ENCODE results near the gene ALG12.

The ALG12 gene

DNA sequence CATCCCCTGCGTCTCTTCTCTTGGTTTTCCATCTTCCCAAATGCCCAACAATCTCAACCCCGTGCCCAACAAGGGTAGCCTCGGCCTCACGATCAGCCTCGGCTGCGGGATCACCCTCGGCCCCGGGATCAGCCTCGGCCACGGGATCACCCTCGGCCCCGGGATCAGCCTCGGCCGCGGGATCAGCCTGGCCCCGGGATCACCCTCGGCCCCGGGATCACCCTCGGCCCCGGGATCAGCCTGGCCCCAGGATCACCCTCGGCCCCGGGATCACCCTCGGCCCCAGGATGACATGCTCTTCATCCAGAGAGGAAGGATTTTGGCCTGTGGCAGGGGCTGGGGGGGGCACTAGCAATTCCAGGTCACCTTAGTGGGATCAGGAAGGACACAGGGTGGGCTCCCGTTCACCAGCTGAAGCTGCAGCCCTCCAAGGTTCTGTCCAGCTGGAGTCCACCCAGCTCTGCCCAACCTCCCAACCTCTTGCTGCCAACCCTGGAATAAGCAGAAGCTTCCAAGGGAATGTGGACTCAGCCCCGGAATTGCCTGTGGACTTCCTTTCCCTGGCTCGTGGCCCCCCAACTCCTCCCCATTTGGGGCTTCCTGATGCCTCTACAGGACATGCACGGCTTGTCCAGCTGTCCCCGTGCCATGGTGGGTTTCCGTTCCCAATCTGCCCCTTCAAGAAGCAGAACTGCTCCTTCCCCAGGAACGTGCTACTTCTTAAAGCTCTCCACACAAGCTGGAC lies 6.2 kb downstream of the ALG12 start:
- no peak for DNase-seq (ENCODE audit: low read depth)

DNA sequence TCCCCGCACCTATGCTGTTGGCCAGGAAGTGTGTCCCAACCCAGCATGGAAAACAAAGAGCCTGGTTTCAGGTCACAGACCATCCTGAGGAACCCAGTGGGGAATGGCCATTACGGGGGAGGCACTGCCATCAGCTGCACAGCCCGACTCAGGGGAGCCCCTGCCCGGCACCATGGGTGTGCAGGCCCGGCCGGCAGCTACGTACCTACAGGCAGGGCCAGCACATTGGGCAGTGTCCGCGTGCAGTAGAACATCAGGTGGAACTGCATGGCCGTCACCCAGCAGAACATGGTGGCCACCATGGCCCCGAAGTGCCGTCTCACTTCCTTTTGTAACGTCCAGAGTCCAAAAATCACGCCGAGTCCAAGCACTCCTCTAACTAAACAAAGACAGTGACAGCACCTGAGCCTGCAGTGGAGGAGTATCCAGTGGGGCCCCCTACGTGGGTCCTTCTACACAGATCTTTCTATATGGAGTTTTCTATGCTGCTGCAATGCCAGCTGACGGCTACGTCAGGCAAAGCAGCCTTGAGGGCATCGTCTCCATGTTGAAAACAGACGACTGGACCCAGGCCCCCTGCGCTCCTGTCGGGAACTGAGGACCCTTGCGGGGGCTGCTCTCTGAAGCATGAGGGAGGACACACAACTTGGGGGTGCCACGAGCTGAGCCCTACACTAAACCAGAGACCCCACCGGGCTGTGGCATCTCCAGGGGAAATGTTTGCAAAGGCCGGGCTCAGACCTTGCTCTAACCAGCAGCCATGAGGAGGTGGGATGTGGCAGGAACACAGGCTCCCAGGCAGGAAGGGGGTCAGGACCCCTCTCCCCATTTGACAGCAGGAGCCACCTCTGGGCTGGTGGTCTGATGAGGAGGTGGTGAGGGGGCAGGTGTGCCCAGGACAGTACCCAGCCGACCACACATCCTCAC lies 7.7 kb downstream of the ALG12 start:
- no peak for DNase-seq (ENCODE audit: low read depth)

GRCh38 chr22:49909476-49910205 lies 8.6 kb downstream of the ALG12 start:
- DNase-seq (ENCODE audit: low read depth) = no peak

GRCh38 chr22:49907807-49908206 lies 10.4 kb downstream of the ALG12 start:
- no peak for DNase-seq (ENCODE audit: low read depth)

GRCh38 chr22:49906799-49907290 lies 11.4 kb downstream of the ALG12 start:
- DNase-seq (ENCODE audit: low read depth) = no peak

DNA sequence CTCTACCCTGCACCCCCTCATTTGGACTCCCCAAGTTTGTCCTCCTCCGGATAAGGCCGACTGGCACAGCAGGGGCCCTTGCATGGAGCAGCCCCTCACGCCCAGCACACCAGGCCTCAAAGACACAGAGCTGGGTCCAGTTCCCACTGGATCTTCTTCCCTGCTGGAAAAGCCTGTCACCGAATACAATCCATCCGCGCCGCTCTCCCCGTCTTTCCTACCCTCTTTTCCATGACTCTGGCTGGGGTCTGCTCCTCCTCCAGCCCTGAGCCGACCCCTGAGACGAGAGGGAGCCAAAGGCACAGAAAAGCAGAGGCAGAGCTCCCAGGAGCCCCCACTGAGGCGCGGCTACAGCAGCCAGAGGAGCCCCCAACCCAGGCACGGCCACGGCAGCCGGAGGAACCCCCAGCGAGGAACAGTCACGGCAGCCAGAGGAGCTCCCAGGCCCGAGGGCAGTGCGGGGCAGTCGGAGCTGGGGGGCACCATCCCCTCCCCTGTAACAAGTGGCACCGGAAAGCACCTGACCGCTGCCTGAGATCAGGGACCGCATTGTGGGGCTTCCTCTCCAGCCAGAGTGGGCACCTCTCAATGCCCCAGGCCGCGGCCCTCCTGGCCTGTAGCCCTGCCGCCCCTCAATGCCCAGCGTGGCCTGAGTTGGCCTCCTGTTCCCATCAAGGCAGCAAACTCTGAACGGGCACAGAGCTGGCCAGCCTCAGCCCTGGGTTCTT lies 12.0 kb downstream of the ALG12 start:
- no peak for DNase-seq (ENCODE audit: low read depth)

GRCh38 chr22:49905465-49905864 lies 12.8 kb downstream of the ALG12 start:
- no peak for DNase-seq (ENCODE audit: low read depth)

DNA sequence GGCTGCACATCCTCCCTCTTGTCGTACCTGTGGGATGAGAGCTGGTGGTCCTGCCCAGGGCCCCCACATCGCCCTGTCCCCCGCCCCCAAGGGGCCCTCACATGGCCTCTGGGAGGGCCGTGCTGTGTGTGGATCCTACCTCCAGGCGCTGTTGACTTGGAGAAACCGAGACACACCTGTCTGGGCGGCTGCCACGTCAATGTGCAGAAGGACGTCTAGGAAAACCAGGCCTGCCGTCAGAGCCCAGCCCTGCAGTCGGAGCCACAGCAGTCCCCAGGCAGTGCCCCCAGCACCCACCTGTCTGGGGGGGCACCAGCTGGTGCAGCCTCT lies 14.2 kb downstream of the ALG12 start:
- no peak for DNase-seq (ENCODE audit: low read depth)

DNA sequence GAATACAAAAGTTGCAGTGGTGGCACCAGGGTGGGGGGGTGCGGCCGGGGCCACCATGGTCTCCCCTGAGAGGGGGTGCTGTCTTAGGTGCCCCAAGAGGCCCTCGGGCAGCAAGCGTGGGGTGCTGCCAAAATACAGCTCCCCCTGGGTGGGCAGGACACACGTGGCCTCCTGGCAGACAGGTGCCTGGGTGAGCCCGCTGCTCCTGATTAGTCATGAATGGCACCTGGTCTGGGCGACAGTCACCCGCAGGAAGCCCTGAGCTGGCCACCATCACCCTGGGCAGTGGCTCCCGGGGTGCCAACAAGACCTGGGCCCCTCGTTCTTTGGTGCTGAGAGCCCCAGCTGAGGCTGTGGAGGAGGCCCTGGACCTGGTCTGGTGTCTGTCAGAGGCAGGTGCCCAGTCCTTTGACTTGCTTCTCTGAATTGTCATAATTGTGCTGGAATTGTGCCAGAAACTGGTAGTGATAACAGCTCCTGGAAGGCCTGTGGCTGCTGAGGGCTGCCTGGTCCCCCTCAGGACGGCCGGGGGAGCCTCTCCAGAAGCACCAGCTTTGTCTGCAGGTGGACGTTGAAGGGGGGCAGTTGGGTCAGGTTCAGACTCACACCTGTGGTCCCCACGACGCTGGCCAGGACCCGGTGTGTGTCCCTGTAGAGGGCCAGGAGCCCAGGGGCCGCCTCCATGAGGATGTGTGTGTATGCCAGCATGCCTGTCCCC lies 14.8 kb downstream of the ALG12 start:
- DNase-seq (ENCODE audit: low read depth) = no peak

GRCh38 chr22:49901457-49901856 lies 16.8 kb downstream of the ALG12 start:
- DNase-seq (ENCODE audit: low read depth) = no peak

- no peak for DNase-seq (ENCODE audit: low read depth)
Observed at GRCh38 chr22:49900441-49901230, 17.6 kb downstream of the ALG12 start.

GRCh38 chr22:49899530-49899929 lies 18.7 kb downstream of the ALG12 start:
- DNase-seq (ENCODE audit: low read depth) = no peak

DNA sequence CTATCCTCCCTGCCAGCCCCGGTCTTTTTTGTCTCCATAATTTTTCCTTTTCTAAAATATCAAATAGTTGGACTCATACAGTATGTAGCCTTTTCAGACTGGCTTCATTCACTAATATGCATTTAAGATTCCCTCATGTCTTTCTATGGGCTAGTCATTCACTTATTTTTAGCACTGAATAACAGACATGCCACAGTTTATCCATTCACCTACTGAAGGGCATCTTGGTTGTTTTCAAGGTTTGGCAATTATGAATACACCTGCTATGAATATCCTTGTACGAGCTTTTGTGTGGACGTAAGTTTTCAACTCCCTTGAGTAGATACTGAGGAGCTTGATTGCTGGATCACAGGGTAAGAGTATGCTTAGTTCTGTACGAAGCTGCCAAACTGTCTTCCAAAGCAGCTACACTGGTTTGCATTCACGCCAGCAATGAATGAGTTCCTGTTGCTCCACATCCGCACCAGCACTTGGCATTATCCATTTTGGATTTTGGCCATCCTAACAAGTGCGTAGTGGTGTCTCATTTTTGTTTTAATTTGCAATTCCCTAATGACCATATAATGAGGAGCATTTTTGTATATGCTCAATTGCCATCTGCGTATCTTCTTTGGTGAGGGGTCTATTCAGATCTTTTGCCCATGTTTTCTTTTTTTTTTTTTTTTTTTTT lies 21.1 kb downstream of the ALG12 start:
- no peak for DNase-seq (ENCODE audit: low read depth)

GRCh38 chr22:49896201-49896600 lies 22.0 kb downstream of the ALG12 start:
- no peak for DNase-seq (ENCODE audit: low read depth)

DNA sequence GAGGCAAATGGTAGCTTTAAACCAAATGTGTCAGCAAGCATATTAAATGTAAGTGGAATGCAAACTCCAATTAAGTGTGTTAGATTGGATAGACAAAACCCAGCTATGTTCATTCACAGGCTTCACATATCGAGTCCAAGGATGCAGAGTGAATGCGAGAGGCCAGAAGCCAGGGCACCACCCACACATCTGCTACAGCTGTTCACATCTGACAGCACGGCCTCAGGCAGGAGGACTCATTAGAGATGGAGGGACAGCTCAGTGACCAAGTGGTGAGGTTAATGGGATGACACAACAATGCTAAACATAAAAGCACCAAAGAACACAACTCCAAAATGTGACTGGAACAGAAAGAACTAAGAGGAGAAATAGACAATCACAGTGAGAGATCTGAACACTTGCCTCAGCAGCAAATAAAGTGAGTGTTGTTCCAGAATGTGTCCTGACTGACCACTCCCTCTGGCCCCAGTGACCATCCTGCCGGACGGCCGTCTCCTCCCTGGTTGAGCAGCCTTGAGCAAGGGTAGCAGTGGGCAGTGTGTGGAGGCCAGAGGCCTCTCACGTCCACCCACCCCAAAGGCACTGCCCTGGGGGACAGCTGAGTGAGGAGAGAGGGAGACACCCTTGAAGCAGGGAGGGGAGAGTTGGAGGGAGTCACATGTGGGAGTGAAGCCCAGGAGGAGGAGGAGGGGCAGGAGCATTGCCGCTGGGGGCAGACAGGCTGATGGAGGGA lies 23.8 kb downstream of the ALG12 start:
- no peak for DNase-seq (ENCODE audit: low read depth)

GRCh38 chr22:49893025-49893424 lies 25.2 kb downstream of the ALG12 start:
- DNase-seq (ENCODE audit: low read depth) = no peak

DNA sequence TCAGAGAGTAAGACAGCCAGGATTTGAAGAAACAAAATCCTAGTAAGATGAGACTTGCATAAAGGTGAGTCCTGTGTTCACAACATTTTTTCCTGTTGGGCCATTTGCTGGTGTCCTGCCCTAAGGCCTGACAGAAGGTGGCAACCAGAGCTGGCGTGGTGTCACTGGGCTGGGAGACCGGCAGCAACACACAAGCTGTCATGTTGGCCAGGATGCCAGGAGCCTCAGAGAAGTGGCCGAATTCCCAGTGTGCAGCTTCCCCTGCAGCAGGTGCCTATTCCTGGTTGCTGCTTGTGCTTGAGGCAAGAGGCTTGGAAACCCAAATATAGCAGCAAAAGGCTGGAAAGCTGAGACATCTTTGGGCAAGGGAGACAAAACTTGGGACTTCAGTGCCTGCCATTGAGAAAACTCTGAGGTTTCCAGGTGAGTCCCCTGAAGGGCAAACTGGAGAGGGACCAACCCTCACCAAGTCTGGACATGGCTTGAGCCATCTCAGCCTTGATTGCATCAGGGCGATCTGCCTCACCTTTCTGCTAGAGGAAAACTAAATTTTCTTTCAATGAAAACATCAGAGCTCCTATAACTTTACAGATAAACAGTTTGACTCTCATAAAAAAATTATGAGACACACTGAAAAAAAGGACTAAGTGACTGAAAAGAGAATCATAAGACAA lies 25.9 kb downstream of the ALG12 start:
- no peak for DNase-seq (ENCODE audit: low read depth)

- DNase-seq (ENCODE audit: low read depth) = no peak
Observed at GRCh38 chr22:49889071-49889470, 29.2 kb downstream of the ALG12 start.

- no peak for DNase-seq (ENCODE audit: low read depth)
Observed at GRCh38 chr22:49887702-49888101, 30.5 kb downstream of the ALG12 start.
